HPDE6-E6E7 (cell line): ENCODE measurements around the gene MACROH2A1.

Experiments
- DNase-seq: peaks from one replicate; pipeline ENCODE4 v3.0.0; 2011; ENCODE audit warnings: missing footprints; ENCODE audit errors: extremely low spot score

The MACROH2A1 gene

DNA sequence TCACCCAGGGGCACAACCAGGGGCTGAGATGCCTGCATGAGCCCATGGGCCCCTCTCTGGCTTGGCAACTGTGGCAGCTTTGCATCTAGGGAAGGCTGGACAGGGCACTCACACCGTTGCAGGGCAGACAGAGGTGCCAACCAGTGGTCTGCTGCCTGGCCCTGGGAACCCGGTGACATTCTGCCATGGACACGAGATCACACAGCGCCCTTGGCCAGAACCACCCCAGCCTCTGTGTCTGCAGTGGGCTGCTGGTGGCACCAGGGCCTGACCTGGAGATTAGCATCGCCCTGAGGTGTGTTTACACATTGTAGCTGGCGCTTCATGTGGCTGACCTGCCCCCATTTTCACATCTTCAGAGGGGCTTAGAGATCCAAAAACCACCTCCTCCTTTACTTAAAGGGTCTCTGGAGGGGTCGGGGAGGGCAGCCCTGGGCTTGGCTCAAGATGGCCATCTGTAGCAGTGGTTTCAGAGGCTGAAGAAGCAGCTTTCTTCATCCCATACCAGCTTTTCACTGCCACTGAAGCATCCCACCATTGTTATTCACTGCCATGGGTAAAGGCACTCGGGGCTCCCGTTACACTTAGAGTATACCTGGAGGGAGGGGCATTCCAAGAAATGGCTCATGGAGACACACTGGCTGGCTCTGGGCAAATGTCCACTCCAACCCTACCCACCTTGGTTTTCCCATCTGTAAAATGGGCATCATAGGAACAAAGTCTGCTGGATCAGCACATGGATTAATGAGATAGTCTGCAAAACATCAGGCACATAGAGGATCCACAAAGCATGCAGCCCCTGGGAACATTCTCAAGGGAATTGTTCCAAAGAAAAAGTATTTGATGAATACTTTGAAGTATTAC, 36.7 kb upstream of the MACROH2A1 start:
- DNase-seq = no peak

DNA sequence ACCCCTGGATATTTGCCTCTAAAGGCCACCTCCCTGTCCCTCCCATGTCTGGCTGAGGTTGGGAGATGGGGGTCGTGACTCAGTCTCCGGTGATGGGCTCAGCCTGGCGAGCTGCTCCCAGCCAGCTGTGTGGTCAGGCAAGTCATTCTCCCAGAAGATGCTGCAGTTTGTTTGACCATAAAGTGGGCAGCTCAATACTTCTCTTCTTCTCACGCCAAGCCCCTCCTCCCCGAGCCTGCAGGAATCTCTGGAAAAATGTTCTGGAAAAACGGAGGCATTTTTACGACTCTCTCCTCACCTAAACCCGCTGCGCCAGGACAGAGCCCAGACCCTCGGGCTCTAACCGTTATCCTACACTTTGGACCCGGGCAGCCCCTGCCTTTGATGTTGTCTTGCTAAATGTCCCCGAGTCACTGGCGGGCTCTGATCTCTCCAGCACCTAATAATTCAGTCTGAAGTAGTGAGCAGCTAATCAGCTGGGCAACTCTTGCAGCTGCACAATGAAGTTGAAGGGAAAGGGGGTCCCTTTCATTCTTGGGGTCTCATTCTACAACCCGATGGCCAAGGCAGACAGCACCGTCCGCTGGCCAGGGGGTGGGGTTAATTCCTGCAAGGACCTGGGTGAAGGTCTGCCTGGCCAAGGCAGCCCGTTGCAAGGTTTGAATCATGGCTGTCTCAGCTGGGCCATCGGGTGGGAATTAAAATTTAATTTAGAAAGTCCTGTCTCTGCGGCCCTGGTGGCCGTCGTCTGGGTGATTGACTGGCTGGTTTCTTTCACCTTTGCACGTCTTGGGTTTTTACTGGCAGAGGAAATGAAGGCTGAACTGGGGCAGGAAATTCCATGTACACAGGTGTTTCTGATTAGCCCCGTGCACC, 35.8 kb upstream of the MACROH2A1 start:
- DNase-seq = no peak

GRCh38 chr5:135433681-135434426, 34.8 kb upstream of the MACROH2A1 start:
- DNase-seq = no peak

GRCh38 chr5:135432113-135432512, 33.1 kb upstream of the MACROH2A1 start:
- DNase-seq = no peak

DNA sequence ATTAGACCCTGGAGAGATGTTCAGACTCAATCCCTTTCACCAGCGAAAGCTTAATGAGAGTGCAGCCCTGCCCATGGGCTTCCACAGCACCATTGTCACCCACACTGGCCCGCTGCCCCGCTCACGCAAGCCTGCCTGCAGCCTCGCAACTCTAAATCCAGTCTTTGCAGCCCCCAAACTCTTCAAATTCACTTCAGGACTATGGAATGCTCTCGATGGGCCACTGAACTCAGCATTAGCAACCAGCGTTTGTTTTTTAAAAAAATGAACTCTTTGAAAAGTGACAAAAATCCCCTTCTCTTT, 31.1 kb upstream of the MACROH2A1 start:
- no peak for DNase-seq

DNA sequence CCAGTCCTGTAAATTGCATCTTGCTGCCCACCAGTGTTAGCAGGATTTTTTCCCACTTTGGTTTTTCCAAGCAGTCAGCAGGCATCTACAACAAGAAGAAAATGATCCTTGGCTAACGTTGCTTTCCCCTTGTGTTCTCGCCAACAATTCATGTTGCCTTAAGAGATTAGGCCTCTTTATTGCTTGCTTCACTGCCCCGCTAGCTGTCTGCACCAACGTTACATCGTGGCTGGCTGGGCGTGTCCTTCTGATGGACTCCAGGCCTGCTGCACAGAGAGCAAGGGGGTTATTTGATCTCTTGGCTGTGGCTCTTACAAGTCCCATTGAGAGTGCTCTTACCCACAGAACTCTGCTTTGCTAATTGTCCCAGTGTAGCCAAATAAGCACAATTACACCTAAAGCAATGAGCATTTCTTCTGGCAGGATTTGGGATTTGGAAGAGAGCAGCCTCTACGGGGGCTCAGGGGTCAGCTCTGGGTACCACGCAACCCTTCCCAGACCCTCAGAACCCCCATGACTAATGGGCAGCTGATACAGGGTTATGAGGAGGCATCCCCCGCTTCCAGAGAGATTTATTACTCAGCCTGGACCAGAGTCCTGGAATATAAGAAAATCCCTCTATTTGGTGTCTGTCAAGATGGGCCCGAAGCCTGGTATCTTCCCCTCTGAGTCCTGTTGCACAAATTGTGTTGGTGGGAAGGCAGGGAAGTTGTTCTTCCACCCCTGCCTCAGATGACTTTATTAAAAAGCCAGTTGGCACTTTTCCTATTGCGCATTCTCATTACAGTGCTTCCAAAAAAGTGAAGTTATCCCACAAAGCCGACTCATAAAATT, 30.5 kb upstream of the MACROH2A1 start:
- DNase-seq = no peak

GRCh38 chr5:135428586-135428985, 29.6 kb upstream of the MACROH2A1 start:
- no peak for DNase-seq

DNA sequence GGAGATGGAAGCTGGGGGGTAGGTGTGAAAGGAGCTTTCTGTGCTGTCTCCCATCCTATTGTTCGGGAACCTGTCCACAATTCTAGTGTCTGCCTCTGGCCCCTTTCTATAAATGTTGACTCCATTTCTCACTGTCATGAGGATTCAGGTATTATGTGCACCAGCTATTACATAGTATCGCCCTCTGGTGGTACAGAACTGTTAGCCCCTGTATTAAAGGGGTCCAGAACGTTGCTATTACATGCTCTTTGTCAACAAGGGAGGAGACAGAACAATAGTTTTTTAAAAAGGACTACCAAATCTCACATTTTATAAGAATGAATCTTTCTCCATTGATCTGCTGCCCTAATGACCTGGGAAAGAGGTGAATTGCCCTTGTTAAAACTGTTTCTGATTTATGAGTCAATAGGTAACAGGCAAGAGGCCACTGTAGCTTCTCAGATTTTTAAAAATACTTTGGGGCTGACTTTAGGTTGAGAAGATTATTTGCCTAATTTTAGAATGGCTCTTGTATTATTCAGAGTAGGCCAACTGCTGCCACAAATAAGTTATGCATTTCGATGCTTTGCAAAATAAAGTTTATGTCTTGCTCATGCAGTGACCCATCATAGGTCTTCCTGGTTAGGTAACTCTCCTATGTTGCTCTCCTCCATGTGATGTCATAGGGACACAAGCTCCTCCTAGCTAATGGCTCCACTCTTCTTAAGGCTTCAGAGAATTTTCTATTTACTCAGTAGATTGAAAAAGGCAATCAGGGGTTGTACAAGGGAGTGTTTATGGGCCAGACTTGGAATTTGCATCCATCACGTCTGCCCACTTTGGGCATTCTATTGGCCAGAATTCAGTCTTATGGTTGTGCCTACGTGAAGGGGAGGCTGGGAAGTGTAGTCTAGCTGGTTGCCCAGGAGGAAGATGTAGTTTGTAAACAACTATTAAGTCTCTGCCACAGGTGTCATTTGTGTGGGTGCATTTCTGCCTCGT, 27.4 kb upstream of the MACROH2A1 start:
- peak; percentile 57 for DNase-seq

DNA sequence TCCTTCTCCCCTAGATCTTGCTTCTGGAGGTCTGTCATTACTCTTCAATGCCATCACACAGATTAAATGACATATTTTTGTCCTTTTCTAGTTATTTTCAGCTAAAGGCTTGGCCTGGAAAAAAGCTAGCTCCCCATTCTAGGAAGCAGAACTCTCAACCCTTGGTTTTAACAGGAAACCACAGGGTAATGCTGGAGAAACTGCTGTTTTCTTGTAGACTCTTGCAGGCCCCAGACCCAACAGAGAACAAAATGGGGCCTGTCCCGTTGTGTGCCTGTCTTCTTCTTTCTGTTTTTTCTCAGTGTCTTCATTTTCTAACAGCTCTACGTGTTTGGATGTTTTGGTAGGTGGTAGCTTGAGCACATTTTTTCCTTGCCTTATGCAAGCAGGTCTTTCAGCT, 26.6 kb upstream of the MACROH2A1 start:
- DNase-seq = no peak

- DNase-seq = no peak
Measured at GRCh38 chr5:135423846-135424168, 24.8 kb upstream of the MACROH2A1 start.

DNA sequence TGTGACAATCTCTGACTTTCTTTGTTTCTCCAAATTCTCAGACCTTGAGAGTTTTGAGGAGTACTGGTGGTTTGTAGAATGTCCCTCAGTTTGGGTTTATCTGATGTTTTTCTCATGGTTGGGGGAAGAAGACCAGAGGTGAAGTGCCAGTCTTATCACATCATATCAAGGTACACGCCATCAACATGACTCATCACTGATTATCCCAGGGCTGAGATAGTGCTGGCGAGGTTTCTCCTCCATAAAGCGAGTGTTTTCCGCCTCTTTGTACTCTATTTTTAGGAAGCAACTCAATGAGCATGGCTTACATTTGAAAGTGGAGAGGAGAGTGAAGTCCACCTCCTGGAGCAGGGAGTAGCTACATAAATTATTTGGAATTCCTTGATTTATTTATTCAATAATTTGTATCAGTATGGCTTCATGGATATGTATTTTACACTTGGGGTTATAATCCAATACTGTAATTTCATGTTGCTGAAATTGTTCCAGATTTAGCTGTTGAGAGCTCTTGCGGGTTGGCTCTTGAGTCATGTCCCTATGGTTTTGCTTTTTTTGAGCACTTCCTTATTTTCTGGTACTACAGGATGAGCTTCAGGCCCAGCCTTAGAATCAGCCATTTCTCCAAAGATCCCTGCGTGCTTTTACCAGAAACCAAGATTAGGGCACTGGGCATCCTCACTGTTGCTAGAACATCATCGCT, 24.3 kb upstream of the MACROH2A1 start:
- DNase-seq = no peak

DNA sequence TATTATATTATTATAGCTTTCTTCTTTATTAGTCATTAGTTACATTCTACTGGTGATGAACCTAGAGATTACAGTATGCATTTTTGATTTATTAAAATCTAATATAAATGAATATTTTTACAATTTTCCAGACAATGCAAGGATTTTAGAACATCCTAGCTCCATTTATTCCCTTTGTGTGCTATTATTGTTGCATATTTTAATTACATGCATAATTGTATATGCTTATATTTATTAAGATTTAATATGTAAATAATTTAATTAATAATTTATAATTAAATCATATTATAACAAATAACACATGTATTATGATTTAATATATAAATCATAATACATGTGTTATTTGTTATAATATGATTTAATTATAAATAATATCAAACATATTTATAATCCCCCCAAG, 23.4 kb upstream of the MACROH2A1 start:
- no peak for DNase-seq

GRCh38 chr5:135417083-135417482, 18.1 kb upstream of the MACROH2A1 start:
- DNase-seq = no peak

DNA sequence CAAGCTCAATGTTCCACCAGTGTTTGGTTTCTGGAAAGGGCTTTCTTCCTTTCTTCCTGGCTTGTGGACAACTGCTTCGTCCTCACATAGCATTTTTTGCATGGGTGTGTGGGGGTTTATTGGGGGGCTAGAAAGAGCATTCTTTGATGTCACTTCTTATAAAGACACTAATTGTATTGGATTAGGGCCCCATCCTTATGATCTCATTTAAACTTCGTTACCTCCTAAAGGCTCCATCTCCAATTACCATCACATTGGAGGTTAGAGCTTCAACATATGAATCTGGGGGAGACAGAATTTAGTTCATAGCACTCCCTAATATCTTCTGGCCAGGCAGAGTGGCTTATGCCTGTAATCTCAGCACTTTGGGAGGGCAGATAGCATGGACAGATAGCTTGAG, 6.1 kb upstream of the MACROH2A1 start:
- no peak for DNase-seq

DNA sequence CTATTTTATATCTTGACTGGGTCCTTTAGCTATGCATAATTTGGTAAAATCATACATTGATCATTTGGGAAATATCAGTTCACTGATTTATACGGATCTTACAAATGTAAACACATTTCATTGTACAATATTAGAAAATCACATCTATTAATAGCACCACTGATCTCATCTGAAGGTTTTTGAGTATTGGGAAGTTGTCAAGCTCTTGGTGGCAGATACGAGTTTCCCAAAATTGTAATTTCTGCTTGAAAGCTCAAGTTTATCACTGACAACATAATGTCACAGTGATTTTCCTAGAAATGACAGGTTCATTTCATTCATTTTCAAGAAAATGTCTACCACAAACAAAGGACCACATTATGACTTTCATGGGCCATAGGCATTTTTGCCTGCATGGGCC, 3.0 kb upstream of the MACROH2A1 start:
- no peak for DNase-seq

DNA sequence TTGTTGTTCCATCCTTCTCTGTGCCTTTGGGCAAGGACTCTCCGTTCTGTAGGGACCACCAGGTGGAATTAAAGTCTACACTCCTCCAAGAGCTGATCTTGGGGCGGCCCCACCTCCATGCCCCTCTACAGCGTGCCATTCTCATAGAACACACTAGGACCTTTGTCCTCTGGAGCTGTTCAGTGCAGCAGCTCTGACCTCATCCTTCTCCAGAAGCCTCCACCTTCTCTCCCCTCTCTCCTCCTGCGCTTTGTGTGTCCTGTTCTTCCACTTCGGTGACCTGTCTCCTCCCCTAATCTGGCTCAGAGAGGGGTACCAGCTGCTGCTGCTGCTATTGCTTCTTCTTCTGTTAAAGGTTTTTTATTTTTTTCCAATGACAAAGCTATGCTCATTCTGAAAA, 1.8 kb upstream of the MACROH2A1 start:
- no peak for DNase-seq

GRCh38 chr5:135399794-135400542, 937 bp upstream of the MACROH2A1 start:
- DNase-seq = no peak

DNA sequence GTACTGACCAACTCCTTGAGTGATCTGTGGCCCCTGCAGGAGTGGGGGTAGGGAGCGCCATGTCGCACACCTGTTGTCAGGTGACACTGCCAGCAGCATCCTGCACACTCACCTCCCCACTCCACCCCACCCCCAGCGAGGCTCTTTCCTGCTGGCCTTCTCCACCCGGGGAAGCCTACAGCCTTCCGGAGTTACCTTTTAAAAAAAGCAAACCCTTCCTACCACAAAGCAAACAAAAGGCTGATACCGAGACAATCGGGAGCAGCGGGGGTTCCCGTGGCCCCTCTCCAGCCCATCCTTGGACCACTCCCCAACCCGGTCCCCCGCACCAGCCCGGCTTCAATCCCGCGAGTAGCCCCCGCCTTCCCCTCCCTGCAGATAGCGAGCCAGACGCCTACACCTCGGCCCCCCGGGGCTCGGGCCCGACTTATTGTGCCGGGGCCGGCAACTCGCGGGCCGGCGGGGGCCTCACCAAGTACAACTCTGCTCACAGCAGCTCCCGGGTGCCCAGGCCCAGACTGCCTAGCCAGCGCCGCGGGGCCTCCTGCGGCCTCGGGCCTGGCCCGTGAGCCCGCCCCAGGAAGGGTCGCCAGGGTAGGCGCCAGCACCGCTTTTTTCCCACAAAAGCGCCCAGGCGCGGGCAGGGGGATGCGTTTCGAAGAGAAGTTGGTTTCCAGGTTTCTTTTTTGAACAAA, 724 bp downstream of the MACROH2A1 start:
- DNase-seq = no peak
